ENCODE measurements around the gene S100A12. TPM values are rescaled to one million over a fixed set of nuclear protein-coding genes. Genes with fewer than 3 reads are reported as not detected.

S100A12 gene
- total and polyA plus RNA-seq, 3 donors from 2014 or later, result not detected

DNA sequence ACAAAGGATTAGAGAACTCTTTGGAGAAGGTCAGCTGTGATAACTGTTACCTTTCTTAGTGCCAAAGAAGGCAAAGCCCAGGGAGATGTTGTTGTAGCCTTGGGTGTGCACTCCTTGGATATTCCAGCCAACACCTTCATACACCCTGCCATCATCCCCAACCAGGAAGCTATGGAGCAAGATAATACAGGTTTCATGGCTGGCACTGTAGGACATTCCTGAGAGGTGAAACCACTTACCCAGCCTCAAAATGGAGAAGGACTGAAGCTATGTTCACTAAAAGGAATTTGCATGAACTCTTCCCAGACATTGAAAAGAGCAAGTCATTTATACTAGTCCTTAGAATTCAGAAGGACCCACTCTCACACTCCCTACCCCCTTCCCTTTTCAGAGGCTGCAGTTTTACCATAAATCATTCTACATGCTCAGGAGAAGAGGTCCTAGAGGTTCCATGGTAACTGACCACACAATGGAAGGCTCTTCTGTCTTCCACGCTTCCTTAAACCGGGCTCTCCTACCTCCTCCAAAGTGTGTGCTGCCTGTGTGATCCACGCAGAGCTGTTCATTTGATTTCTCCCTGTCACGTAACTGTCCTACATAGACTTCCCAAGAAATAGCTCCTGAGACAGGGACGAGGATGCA lies 32.3 kb downstream of the S100A12 start:
- Histone ChIP-seq H3K36me3 (ENCODE audit: low read depth, missing control alignments) (no peaks in the 10 kb centered on the region), H3K4me1 (peaks cover 10% of the 10 kb centered on the region), H3K27ac (no peak overlapping the region), H3K4me3 (no peak overlapping the region), H3K27me3 (no peaks in the 10 kb centered on the region), H3K9me3 (no peaks in the 10 kb centered on the region)
- no peak for TF ChIP-seq POLR2A (IDR thresholded peaks at IDR 0.05)
- no peak for TF ChIP-seq CTCF (IDR thresholded peaks at IDR 0.05)
- intact Hi-C loops (cut with DNase I; ENCODE audit: low total_unique reads), result no loop called here
- DNase-seq, result no peak
- 24 to 32% methylated on average over 5 of the region's 5 CpGs for WGBS, 2 donors

- intact Hi-C loops (cut with DNase I; ENCODE audit: low total_unique reads), result no loop called here
- H3K4me1 ChIP-seq, result peaks cover 10% of the 10 kb centered on the region
- H3K36me3 ChIP-seq (ENCODE audit: low read depth, missing control alignments), result no peaks in the 10 kb centered on the region
Measured at GRCh38 chr1:153342178-153342577, 33.2 kb downstream of the S100A12 start.

GRCh38 chr1:153341431-153341934 lies 33.9 kb downstream of the S100A12 start:
- no peak overlapping the region for H3K27ac ChIP-seq
- H3K27me3 ChIP-seq, result no peaks in the 10 kb centered on the region
- WGBS, 2 donors, result 92 to 100% methylated on average over 3 to 4 of the region's 4 CpGs
- intact Hi-C loops (cut with DNase I; ENCODE audit: low total_unique reads), result no loop called here
- H3K36me3 ChIP-seq (ENCODE audit: low read depth, missing control alignments), result no peaks in the 10 kb centered on the region
- H3K4me3 ChIP-seq, result no peak overlapping the region
- no peaks in the 10 kb centered on the region for H3K9me3 ChIP-seq
- no peak for DNase-seq
- TF ChIP-seq POLR2A (IDR thresholded peaks at IDR 0.05), result no peak
- no peak for TF ChIP-seq CTCF (IDR thresholded peaks at IDR 0.05)
- peaks cover 10% of the 10 kb centered on the region for H3K4me1 ChIP-seq

More at GRCh38 chr1:153342178-153342577, 33.2 kb downstream of the S100A12 start:
- H3K9me3 ChIP-seq, result no peaks in the 10 kb centered on the region
- no peak overlapping the region for H3K4me3 ChIP-seq
- 74 to 75% methylated on average over 3 of the region's 3 CpGs for WGBS, 2 donors
- no peak overlapping the region for H3K27ac ChIP-seq
- TF ChIP-seq CTCF (IDR thresholded peaks at IDR 0.05) (no peak), POLR2A (IDR thresholded peaks at IDR 0.05) (no peak)
- no peaks in the 10 kb centered on the region for H3K27me3 ChIP-seq
- no peak for DNase-seq

GRCh38 chr1:153340356-153340755 lies 35.1 kb downstream of the S100A12 start:
- H3K9me3 ChIP-seq, result no peaks in the 10 kb centered on the region
- H3K4me3 ChIP-seq, result no peak overlapping the region
- DNase-seq, result no peak
- no peaks in the 10 kb centered on the region for H3K36me3 ChIP-seq (ENCODE audit: low read depth, missing control alignments)
- intact Hi-C loops (cut with DNase I; ENCODE audit: low total_unique reads), result no loop called here
- no peaks in the 10 kb centered on the region for H3K27me3 ChIP-seq
- peaks cover 10% of the 10 kb centered on the region for H3K4me1 ChIP-seq
- WGBS, 2 donors, result 88 to 100% methylated on average over 5 to 10 of the region's 10 CpGs
- TF ChIP-seq CTCF (IDR thresholded peaks at IDR 0.05) (no peak), POLR2A (IDR thresholded peaks at IDR 0.05) (no peak)
- no peak overlapping the region for H3K27ac ChIP-seq

DNA sequence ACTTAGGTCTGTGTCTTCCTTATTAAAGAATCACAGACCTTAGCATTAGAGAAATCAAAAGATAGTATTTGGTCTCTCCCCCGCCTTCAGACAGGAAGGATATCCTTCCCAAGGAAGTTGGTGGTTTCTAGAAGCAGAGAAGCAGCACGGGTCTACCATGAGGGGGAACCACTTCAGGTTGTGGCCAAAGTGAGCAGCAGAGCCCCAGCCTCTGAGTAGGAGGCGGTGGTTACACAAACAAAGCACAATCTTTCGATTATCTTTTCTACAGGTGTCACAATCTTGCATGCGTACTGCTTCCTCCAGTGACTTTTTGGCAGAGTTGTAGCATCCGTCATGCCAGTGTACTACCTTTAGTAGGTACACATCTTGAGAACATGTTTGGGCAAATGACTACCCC lies 35.6 kb downstream of the S100A12 start:
- no peak for DNase-seq
- Histone ChIP-seq H3K27ac (no peak overlapping the region), H3K4me3 (no peak overlapping the region), H3K36me3 (ENCODE audit: low read depth, missing control alignments) (no peaks in the 10 kb centered on the region), H3K9me3 (no peaks in the 10 kb centered on the region), H3K4me1 (peaks cover 10% of the 10 kb centered on the region), H3K27me3 (no peaks in the 10 kb centered on the region)
- intact Hi-C loops (cut with DNase I; ENCODE audit: low total_unique reads), result no loop called here
- TF ChIP-seq CTCF (IDR thresholded peaks at IDR 0.05) (no peak), POLR2A (IDR thresholded peaks at IDR 0.05) (no peak)
- WGBS, 2 donors, result 85 to 88% methylated on average over 6 of the region's 6 CpGs
